K562 (cell line): Measurements from ENCODE around the gene POLD1. TPM values are rescaled to one million over a fixed set of nuclear protein-coding genes. Genes with fewer than 3 reads are reported as not detected.

Source experiments
- ATAC-seq: fragments of 200-7000 bp; cut with Tn5 transposase; 3 replicates; pipeline ENCODE4 v1.9.1; 2020; ENCODE audit warnings: moderate library complexity
- BruUV-seq: library from RNA; stranded (reverse); fragments of 400-500 nt; replicated peaks from 2 replicates; lab custom pipeline; 2021; lab: Mats Ljungman, UMichigan
- CTCF ChIA-PET: fragments of 300-600 bp; formaldehyde crosslinking; extraction: SDS; loops from one replicate; lab custom pipeline; 2021; ENCODE audit warnings: low intra/inter-chr PET ratio; lab: Yijun Ruan, JAX
- POLR2A ChIA-PET: fragments of 300-600, 350-650 bp; sonication (Branson Sonifier 250); formaldehyde crosslinking; extraction: SDS; loops from one replicate; lab custom pipeline; 2021; ENCODE audit warnings: antibody characterized with exemption, inconsistent platforms; lab: Yijun Ruan, JAX
- DNase-seq, 4 experiments: peaks; one replicate each; pipeline versions ENCODE4 v3.0.0 to v3.0.0-alpha.2; 2011 to 2018; ENCODE audit warnings: low spot score in 3 of 4, mixed read lengths in 3 of 4; ENCODE audit errors: extremely low read depth in 1 of 4
- FAIRE-seq: peaks from 2 replicates; lab custom pipeline; 2011; peaks lifted over from hg19 to GRCh38; lab: Jason Lieb, UNC
- H2AFZ ChIP-seq: 2 replicates; pipeline ENCODE4 v1.6.0; 2011; ENCODE audit warnings: low read depth, low read length, control low read depth, inconsistent platforms
- H3K27ac ChIP-seq: fragments of 200-600 bp; 3 replicates; pipeline ENCODE4 v1.8.0; 2011; ENCODE audit warnings: low read depth, mild to moderate bottlenecking, control low read depth, inconsistent platforms, low read length, moderate library complexity, mixed read lengths; ENCODE audit errors: extremely low read depth
- H3K27me3 ChIP-seq, 2 experiments: fragments of 300-600 bp in 1 of 2; 2 replicates in 1 of 2; 3 replicates in 1 of 2; pipeline versions ENCODE4 v1.6.0 to v1.8.0; 2011; ENCODE audit warnings: inconsistent platforms in 2 of 2, low read length in 2 of 2, mild to moderate bottlenecking in 1 of 2, mixed read lengths in 1 of 2, moderate library complexity in 1 of 2; ENCODE audit not compliant: control insufficient read depth in 2 of 2, insufficient read depth in 2 of 2
- H3K36me3 ChIP-seq: fragments of 300-600 bp; 3 replicates; pipeline ENCODE4 v1.8.0; 2011; ENCODE audit warnings: mild to moderate bottlenecking, low read length, inconsistent platforms; ENCODE audit not compliant: control insufficient read depth, insufficient read depth
- H3K4me1 ChIP-seq, 2 experiments: fragments of 200-600 bp in 1 of 2; replicated peaks in 1 of 2; 2 replicates in 1 of 2; 3 replicates in 1 of 2; pipeline versions ENCODE4 v1.5.1 to v1.8.0; 2011; ENCODE audit warnings: inconsistent platforms in 2 of 2, low read length in 2 of 2, mild to moderate bottlenecking in 1 of 2, mixed read lengths in 1 of 2, moderate library complexity in 1 of 2; ENCODE audit not compliant: control insufficient read depth in 2 of 2, insufficient read depth in 2 of 2
- H3K4me2 ChIP-seq: 2 replicates; pipeline ENCODE4 v1.6.1; 2011; ENCODE audit warnings: low read length, control low read depth, inconsistent platforms, mixed read lengths; ENCODE audit not compliant: insufficient read depth
- H3K4me3 ChIP-seq: fragments of 200-600 bp; sonication (generic), shearing (Covaris generic); 2 replicates; pipeline ENCODE4 v1.5.1; 2016; ENCODE audit warnings: control low read depth, inconsistent platforms
- H3K79me2 ChIP-seq: fragments of 200-600 bp; 3 replicates; pipeline ENCODE4 v1.8.0; 2011; ENCODE audit warnings: low read length, inconsistent platforms; ENCODE audit not compliant: control insufficient read depth, insufficient read depth
- H3K9ac ChIP-seq, 2 experiments: 2 replicates each; pipeline versions ENCODE4 v1.6.0 to v1.6.1; 2011; ENCODE audit warnings: low read depth in 2 of 2, low read length in 2 of 2, control low read depth in 1 of 2, inconsistent platforms in 1 of 2, mild to moderate bottlenecking in 1 of 2, mixed read lengths in 1 of 2; ENCODE audit not compliant: insufficient read depth in 1 of 2
- H3K9me1 ChIP-seq: one replicate; pipeline ENCODE4 v1.6.0; 2011; ENCODE audit warnings: inconsistent platforms, mild to moderate bottlenecking, low read length, moderate library complexity; ENCODE audit not compliant: control insufficient read depth, insufficient read depth
- H3K9me3 ChIP-seq: replicated peaks from 2 replicates; pipeline ENCODE4 v1.5.1; 2011; ENCODE audit warnings: low read depth, low read length, inconsistent platforms; ENCODE audit not compliant: control insufficient read depth, insufficient read depth
- H4K20me1 ChIP-seq: replicated peaks from 2 replicates; pipeline ENCODE4 v1.6.1; 2011; ENCODE audit warnings: low read length, inconsistent platforms, mixed read lengths; ENCODE audit not compliant: control insufficient read depth, insufficient read depth
- BCOR ChIP-seq: fragments of 450-650 bp; IDR thresholded peaks from 2 replicates; pipeline ENCODE4 v1.6.1; 2016
- CEBPB ChIP-seq: fragments of 450-650 bp; IDR thresholded peaks from 2 replicates; pipeline ENCODE4 v1.6.1; 2016; ENCODE audit warnings: missing genetic modification characterization, missing compliant biosample characterization
- CHD4 ChIP-seq: fragments of 200-600 bp; sonication (generic); IDR thresholded peaks from 3 replicates; pipeline ENCODE4 v1.6.1; 2012; ENCODE audit warnings: low read depth, mild to moderate bottlenecking, mixed read lengths, low read length, inconsistent platforms; ENCODE audit not compliant: insufficient read depth, insufficient replicate concordance, poor library complexity, severe bottlenecking
- DACH1 ChIP-seq: fragments of 450-650 bp; IDR thresholded peaks from 2 replicates; pipeline ENCODE4 v1.6.1; 2018; ENCODE audit not compliant: partially characterized antibody
- EGR1 ChIP-seq: fragments of 450-650 bp; conservative IDR thresholded peaks from 2 replicates; pipeline ENCODE4 v1.6.1; 2017; ENCODE audit warnings: mild to moderate bottlenecking
- MTF1 ChIP-seq: fragments of 250-450 bp; sonication (Bioruptor Pico); IDR thresholded peaks from 2 replicates; pipeline ENCODE4 v1.9.0; 2021; ENCODE audit warnings: moderate library complexity, mild to moderate bottlenecking, inconsistent platforms, borderline replicate concordance
- NFIX ChIP-seq: fragments of 250-450 bp; sonication (Bioruptor Pico); IDR thresholded peaks from 2 replicates; pipeline ENCODE4 v1.4.0; 2020; ENCODE audit warnings: low read depth, mild to moderate bottlenecking, moderate library complexity
- SMARCC2 ChIP-seq: fragments of 450-650 bp; IDR thresholded peaks from 2 replicates; pipeline ENCODE4 v1.6.1; 2017; ENCODE audit warnings: antibody characterized with exemption, moderate library complexity, mild to moderate bottlenecking, low read depth
- SRF ChIP-seq, 2 experiments: fragments of 250-450, 450-650 bp in 1 of 2; sonication (Bioruptor Pico) in 1 of 2; sonication (generic) in 1 of 2; formaldehyde crosslinking; IDR thresholded peaks; 2 replicates each; pipeline versions ENCODE4 v1.5.0 to v1.5.1; 2020 to 2022; ENCODE audit warnings: mild to moderate bottlenecking in 1 of 2, missing genetic modification reagents in 1 of 2
- WGBS: fragments of 100-300 bp; shearing (Covaris generic); methylation state at CpG from one replicate; pipeline ENCODE4 v1.1.6; 2016; ENCODE audit warnings: low coverage, mixed read lengths; ENCODE audit not compliant: insufficient coverage; ENCODE audit errors: missing lambda C conversion rate; 5-methylcytosine and 5-hydroxymethylcytosine counted together
- in situ Hi-C: fragments of 300-500 bp; cut with MboI; formaldehyde crosslinking; loops from 4 replicates; pipeline ENCODE4 v1.15.0; 2018; ENCODE audit warnings: inconsistent platforms, mixed read lengths
- intact Hi-C: fragments of 100-400 bp; cut with micrococcal nuclease; formaldehyde crosslinking; loops from 2 replicates; pipeline ENCODE4 v1.14.2; 2022
- polyA plus RNA-seq, 8 experiments: library from polyadenylated mRNA; depleted of rRNA in 4 of 8; stranded (reverse) in 5 of 8; unstranded in 3 of 8; fragments of >200 nt; fragmentation: Nextera tagmentation in 2 of 8; fragmentation: Illumina TruSeq in 1 of 8; extraction: Ambion mirVana in 2 of 8; extraction: Trizol in 1 of 8; gene quantifications; 2 replicates each; pipeline versions ENCODE4 v1.2.1 to v1.2.3, GENCODE V29; 2011 to 2014; ENCODE audit warnings: inconsistent platforms in 1 of 8, missing spikeins in 1 of 8
- total RNA-seq, 7 experiments: library from RNA; depleted of rRNA in 6 of 7; stranded (reverse); fragments of >200 nt in 6 of 7; fragmentation: Illumina TruSeq in 2 of 7; extraction: Trizol in 2 of 7; gene quantifications; 2 replicates each; pipeline versions ENCODE4 v1.2.1 to v1.2.3, GENCODE V29; 2011 to 2021; ENCODE audit warnings: low replicate concordance in 1 of 7
- TF ChIP-seq, protein P1 (sequence below): fragments of 250-450 bp; sonication (Bioruptor Pico); IDR thresholded peaks from 2 replicates; pipeline ENCODE4 v1.5.1; 2021; ENCODE audit warnings: mild to moderate bottlenecking
- TF ChIP-seq, protein P2 (sequence below): fragments of 450-650 bp; IDR thresholded peaks from 2 replicates; pipeline ENCODE4 v1.7.0; 2016; ENCODE audit warnings: borderline replicate concordance

The POLD1 gene
- total and polyA plus RNA-seq, 9 of the 15 experiments (the other 6 are each of a cell fraction or from before 2014, with no cell fraction given), result 1.3 to 312 (median 47.8) TPM

DNA sequence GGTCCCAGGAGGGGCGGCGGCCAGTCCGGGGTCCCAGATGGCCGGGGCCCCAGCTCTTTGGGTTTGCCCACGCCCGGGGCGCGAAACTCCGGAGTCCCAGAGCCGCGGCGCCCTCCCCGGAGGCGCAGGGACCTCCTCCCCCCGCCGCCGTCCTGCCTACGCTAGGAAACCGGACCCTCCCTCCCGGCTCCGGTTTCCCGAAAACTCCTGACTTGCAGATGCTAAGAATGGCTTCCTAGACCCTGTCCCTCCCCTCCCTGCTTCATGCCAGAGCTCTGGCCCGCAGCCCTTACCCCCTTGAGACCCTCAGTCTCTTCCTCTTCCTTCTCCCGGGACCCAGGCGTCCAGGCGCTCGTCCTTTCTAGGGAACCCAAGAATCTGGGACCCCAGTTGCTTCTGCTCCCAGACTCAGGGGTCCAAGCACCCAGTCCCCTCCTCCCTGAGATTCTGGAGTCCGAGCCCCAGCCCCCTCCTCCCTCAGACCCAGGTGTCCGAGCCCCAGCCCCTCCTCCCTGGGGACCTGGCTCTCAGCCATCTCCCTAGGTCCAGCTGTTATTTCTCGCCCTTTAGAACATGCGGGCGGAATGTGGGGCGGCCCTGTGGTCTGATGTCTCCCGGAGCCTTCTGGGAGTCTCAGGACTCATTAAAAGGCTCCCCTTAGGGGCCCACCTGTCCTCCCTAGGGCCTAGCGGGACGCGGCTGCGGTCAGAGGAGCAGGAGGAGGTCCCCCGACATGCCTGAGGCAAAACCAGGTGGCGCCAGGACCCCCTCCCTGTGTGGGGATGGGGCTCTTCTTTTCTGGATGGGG, 48.3 kb downstream of the POLD1 start, which contains the start of gene MYBPC2:
MYBPC2 (plus strand) TSS at position 672 of the 808 bp plus-strand sequence; CDS start at position 734, 62 bp downstream.
- ATAC-seq (peak; percentile 40), DNase-seq (peak in 3 of 4 experiments; percentile 46 to 55 (median 48)), FAIRE-seq (no peak)
- Histone ChIP-seq H3K9ac (peak within 1 kb of the TSS; percentile 68 to 88), H3K36me3 (no peaks in the 10 kb centered on the region), H3K9me3 (no peaks in the 10 kb centered on the region), H3K27me3 (peaks cover 0 to 9% of the 10 kb centered on the region in 2 experiments; a peak in 2 of 5 replicates), H3K79me2 (no peaks in the 10 kb centered on the region), H3K9me1 (no peaks in the 10 kb centered on the region), H3K4me3 (peak within 1 kb of the TSS; percentile 53), H4K20me1 (no peaks in the 10 kb centered on the region), H2AFZ (peak within 1 kb of the TSS; percentile 93), H3K4me1 (peaks cover 12 to 54% of the 10 kb centered on the region in 2 experiments; a peak in 4 of 5 replicates), H3K27ac (peak within 1 kb of the TSS; percentile 41; the same call in 2 of the 3 replicates), H3K4me2 (peak within 1 kb of the TSS; percentile 85)
- POLR2A ChIA-PET, result interaction anchor here (0.6 kb wide), 1 partner anchor 171 kb away, joined by 3 read pairs; no protein-coding TSS in a partner anchor
- no TSS peak for BruUV-seq
- intact Hi-C loops, result no loop called here
- CTCF ChIA-PET, result interaction anchor here (0.6 kb wide), 1 partner anchor 47 kb away, joined by 3 read pairs; no protein-coding TSS in a partner anchor
- WGBS, result 8% methylated on average over 27 of the region's 40 CpGs
- in situ Hi-C loops, result no loop called here
- TF ChIP-seq DACH1 (peak; percentile 28), MTF1 (CRISPR knock-in tag) (no peak), CHD4 (peak; percentile 18), BCOR (no peak), EGR1 (0 out of 2 replicates have a peak, but pooled peaks have one; percentile 15), NFIX (CRISPR knock-in tag) (no peak), SMARCC2 (no peak), SRF (CRISPR knock-in tag; IDR thresholded peaks at IDR 0.05) (no peak), CEBPB (tag) (no peak)
- TF ChIP-seq, protein P1, sequence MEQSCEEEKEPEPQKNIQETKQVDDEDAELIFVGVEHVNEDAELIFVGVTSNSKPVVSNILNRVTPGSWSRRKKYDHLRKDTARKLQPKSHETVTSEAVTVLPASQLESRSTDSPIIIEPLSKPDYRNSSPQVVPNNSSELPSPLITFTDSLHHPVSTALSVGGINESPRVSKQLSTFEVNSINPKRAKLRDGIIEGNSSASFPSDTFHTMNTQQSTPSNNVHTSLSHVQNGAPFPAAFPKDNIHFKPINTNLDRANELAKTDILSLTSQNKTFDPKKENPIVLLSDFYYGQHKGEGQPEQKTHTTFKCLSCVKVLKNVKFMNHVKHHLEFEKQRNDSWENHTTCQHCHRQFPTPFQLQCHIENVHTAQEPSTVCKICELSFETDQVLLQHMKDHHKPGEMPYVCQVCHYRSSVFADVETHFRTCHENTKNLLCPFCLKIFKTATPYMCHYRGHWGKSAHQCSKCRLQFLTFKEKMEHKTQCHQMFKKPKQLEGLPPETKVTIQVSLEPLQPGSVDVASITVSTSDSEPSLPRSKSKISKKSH (CRISPR knock-in tag), result no peak
- TF ChIP-seq, protein P2, sequence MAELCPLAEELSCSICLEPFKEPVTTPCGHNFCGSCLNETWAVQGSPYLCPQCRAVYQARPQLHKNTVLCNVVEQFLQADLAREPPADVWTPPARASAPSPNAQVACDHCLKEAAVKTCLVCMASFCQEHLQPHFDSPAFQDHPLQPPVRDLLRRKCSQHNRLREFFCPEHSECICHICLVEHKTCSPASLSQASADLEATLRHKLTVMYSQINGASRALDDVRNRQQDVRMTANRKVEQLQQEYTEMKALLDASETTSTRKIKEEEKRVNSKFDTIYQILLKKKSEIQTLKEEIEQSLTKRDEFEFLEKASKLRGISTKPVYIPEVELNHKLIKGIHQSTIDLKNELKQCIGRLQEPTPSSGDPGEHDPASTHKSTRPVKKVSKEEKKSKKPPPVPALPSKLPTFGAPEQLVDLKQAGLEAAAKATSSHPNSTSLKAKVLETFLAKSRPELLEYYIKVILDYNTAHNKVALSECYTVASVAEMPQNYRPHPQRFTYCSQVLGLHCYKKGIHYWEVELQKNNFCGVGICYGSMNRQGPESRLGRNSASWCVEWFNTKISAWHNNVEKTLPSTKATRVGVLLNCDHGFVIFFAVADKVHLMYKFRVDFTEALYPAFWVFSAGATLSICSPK, result no peak
